HepG2 (cell line): Measurements from ENCODE around the gene RAB20. TPM values are rescaled to one million over a fixed set of nuclear protein-coding genes. Genes with fewer than 3 reads are reported as not detected.
A peak's percentile ranks its signal among the peaks of the same experiment; 100 is the strongest.

Experiments used
- CBX5 ChIP-seq: sonication (generic); formaldehyde crosslinking; IDR thresholded peaks from 2 replicates; pipeline ENCODE4 v1.4.0; 2020; ENCODE audit warnings: missing genetic modification reagents, borderline replicate concordance
- GLI4 ChIP-seq: sonication (generic); formaldehyde crosslinking; IDR thresholded peaks from 2 replicates; pipeline ENCODE4 v1.5.1; 2020; ENCODE audit warnings: missing genetic modification reagents, mild to moderate bottlenecking, moderate library complexity, borderline replicate concordance
- HHEX ChIP-seq: IDR thresholded peaks from 2 replicates; pipeline ENCODE4 v1.6.1; 2016; ENCODE audit warnings: control low read depth
- HOXA5 ChIP-seq: sonication (generic); formaldehyde crosslinking; IDR thresholded peaks from 2 replicates; pipeline ENCODE4 v1.4.0; 2020; ENCODE audit warnings: missing genetic modification reagents
- KDM3A ChIP-seq: IDR thresholded peaks from 2 replicates; pipeline ENCODE4 v1.6.1; 2018; ENCODE audit warnings: low read depth, missing compliant biosample characterization
- MXI1 ChIP-seq: IDR thresholded peaks from 3 replicates; pipeline ENCODE4 v1.6.1; 2012; ENCODE audit warnings: low read depth, low read length, inconsistent platforms, borderline replicate concordance
- ONECUT2 ChIP-seq: sonication (generic); formaldehyde crosslinking; IDR thresholded peaks from 2 replicates; pipeline ENCODE4 v1.4.0; 2020; ENCODE audit warnings: missing genetic modification reagents
- PHF20 ChIP-seq: sonication (generic); formaldehyde crosslinking; IDR thresholded peaks from 2 replicates; pipeline ENCODE4 v1.5.0; 2020; ENCODE audit warnings: mild to moderate bottlenecking, missing genetic modification reagents
- RARA ChIP-seq: IDR thresholded peaks from 2 replicates; pipeline ENCODE4 v1.6.1; 2016; ENCODE audit warnings: missing genetic modification reagents, missing compliant biosample characterization
- RBM39 ChIP-seq: fragments of 200-400 bp; formaldehyde crosslinking; IDR thresholded peaks from one replicate; pipeline ENCODE4 v1.6.1; 2018; ENCODE audit warnings: antibody characterized with exemption, mild to moderate bottlenecking, low read depth, low read length; ENCODE audit not compliant: poor library complexity, severe bottlenecking
- RFXAP ChIP-seq: sonication (generic); formaldehyde crosslinking; IDR thresholded peaks from 2 replicates; pipeline ENCODE4 v1.4.0; 2020; ENCODE audit warnings: missing genetic modification reagents, borderline replicate concordance
- SOX13 ChIP-seq, 3 experiments: fragments of 450-650 bp in 1 of 3; sonication (generic) in 1 of 3; formaldehyde crosslinking in 1 of 3; IDR thresholded peaks in 2 of 3; conservative IDR thresholded peaks in 1 of 3; 2 replicates each; pipeline versions ENCODE4 v1.5.0 to v1.6.1; 2016 to 2020; ENCODE audit warnings: antibody characterized with exemption in 1 of 3, mild to moderate bottlenecking in 1 of 3, missing compliant biosample characterization in 1 of 3, missing genetic modification reagents in 1 of 3, moderate library complexity in 1 of 3
- SRSF1 ChIP-seq: fragments of 200-400 bp; formaldehyde crosslinking; optimal IDR thresholded peaks from 2 replicates; pipeline ENCODE3; 2017; ENCODE audit warnings: mild to moderate bottlenecking, low read depth, low read length, moderate library complexity
- TEAD3 ChIP-seq: optimal IDR thresholded peaks from 2 replicates; pipeline ENCODE3; 2016; ENCODE audit warnings: borderline replicate concordance
- TGIF2 ChIP-seq: IDR thresholded peaks from 2 replicates; pipeline ENCODE4 v1.6.1; 2016; ENCODE audit warnings: control low read depth, missing compliant biosample characterization
- TIGD3 ChIP-seq: sonication (generic); formaldehyde crosslinking; IDR thresholded peaks from 2 replicates; pipeline ENCODE4 v1.5.1; 2020; ENCODE audit warnings: mild to moderate bottlenecking, missing genetic modification reagents, borderline replicate concordance
- ZFP36 ChIP-seq: fragments of 150-350 bp; IDR thresholded peaks from 2 replicates; pipeline ENCODE4 v1.6.1; 2018; ENCODE audit warnings: borderline replicate concordance, low read length, low read depth; ENCODE audit not compliant: partially characterized antibody
- ZNF124 ChIP-seq: sonication (generic); formaldehyde crosslinking; IDR thresholded peaks from 2 replicates; pipeline ENCODE4 v1.4.0; 2020; ENCODE audit warnings: missing genetic modification reagents
- ZNF382 ChIP-seq: sonication (generic); formaldehyde crosslinking; IDR thresholded peaks from 2 replicates; pipeline ENCODE4 v1.5.0; 2020; ENCODE audit warnings: missing genetic modification reagents, mild to moderate bottlenecking, borderline replicate concordance
- ZNF44 ChIP-seq: sonication (generic); formaldehyde crosslinking; IDR thresholded peaks from 2 replicates; pipeline ENCODE4 v1.5.1; 2020; ENCODE audit warnings: mild to moderate bottlenecking, missing genetic modification reagents
- ZNF550 ChIP-seq: sonication (generic); formaldehyde crosslinking; IDR thresholded peaks from 2 replicates; pipeline ENCODE4 v1.4.0; 2020; ENCODE audit warnings: mild to moderate bottlenecking, missing genetic modification reagents, borderline replicate concordance
- ZNF614 ChIP-seq: IDR thresholded peaks from 2 replicates; pipeline ENCODE4 v1.6.1; 2018; ENCODE audit warnings: missing biosample characterization, missing genetic modification reagents, inconsistent platforms, borderline replicate concordance
- ZNF782 ChIP-seq: sonication (generic); formaldehyde crosslinking; IDR thresholded peaks from 2 replicates; pipeline ENCODE4 v1.4.0; 2020; ENCODE audit warnings: missing genetic modification reagents, mild to moderate bottlenecking, borderline replicate concordance
- ZSCAN20 ChIP-seq: sonication (generic); formaldehyde crosslinking; IDR thresholded peaks from 2 replicates; pipeline ENCODE4 v1.4.0; 2020; ENCODE audit warnings: missing genetic modification reagents, mild to moderate bottlenecking, borderline replicate concordance
- ZSCAN9 ChIP-seq: IDR thresholded peaks from 2 replicates; pipeline ENCODE4 v1.6.1; 2016; ENCODE audit warnings: borderline replicate concordance
- polyA plus RNA-seq, 8 experiments: library from polyadenylated mRNA; depleted of rRNA in 3 of 8; stranded (reverse) in 7 of 8; unstranded in 1 of 8; fragments of >200 nt; fragmentation: Illumina TruSeq in 4 of 8; extraction: Trizol in 4 of 8; gene quantifications; 2 replicates each; pipeline versions ENCODE4 v1.2.1 to v1.2.3, GENCODE V29; 2011 to 2016; ENCODE audit warnings: low read depth in 4 of 8, missing spikeins in 1 of 8, mixed read lengths in 1 of 8; ENCODE audit not compliant: insufficient read depth in 1 of 8
- total RNA-seq, 5 experiments: library from RNA; depleted of rRNA; stranded (reverse); fragments of >200 nt; fragmentation: Illumina TruSeq; extraction: Trizol; gene quantifications; 2 replicates each; pipeline ENCODE4 v1.2.3, GENCODE V29; 2016; ENCODE audit warnings: low read depth in 1 of 5
- TF ChIP-seq, protein P1 (sequence below): sonication (generic); formaldehyde crosslinking; IDR thresholded peaks from 2 replicates; pipeline ENCODE4 v1.5.0; 2020; ENCODE audit warnings: mild to moderate bottlenecking, missing genetic modification reagents
- TF ChIP-seq, protein P2 (sequence below): sonication (generic); formaldehyde crosslinking; IDR thresholded peaks from 2 replicates; pipeline ENCODE4 v1.5.1; 2020; ENCODE audit warnings: missing genetic modification reagents, mild to moderate bottlenecking, borderline replicate concordance

The RAB20 gene
- total and polyA plus RNA-seq, 2 of the 13 experiments (the other 11 are each of a cell fraction or from before 2014, with no cell fraction given) = 15.6 to 30.5 TPM

GRCh38 chr13:110562696-110563462 lies 1.4 kb upstream of the RAB20 start (continued):
- TF ChIP-seq, protein P1, sequence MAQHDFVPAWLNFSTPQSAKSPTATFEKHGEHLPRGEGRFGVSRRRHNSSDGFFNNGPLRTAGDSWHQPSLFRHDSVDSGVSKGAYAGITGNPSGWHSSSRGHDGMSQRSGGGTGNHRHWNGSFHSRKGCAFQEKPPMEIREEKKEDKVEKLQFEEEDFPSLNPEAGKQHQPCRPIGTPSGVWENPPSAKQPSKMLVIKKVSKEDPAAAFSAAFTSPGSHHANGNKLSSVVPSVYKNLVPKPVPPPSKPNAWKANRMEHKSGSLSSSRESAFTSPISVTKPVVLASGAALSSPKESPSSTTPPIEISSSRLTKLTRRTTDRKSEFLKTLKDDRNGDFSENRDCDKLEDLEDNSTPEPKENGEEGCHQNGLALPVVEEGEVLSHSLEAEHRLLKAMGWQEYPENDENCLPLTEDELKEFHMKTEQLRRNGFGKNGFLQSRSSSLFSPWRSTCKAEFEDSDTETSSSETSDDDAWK = no peak
- TF ChIP-seq ZSCAN9 (CRISPR knock-in tag) (0 out of 2 replicates have a peak, but pooled peaks have one; percentile 19), ZNF124 (CRISPR knock-in tag) (no peak), ZNF550 (CRISPR knock-in tag) (no peak), ZNF44 (CRISPR knock-in tag) (no peak), KDM3A (CRISPR knock-in tag) (no peak), RBM39 (no peak), GLI4 (CRISPR knock-in tag) (no peak), ZNF614 (no peak), ZSCAN20 (CRISPR knock-in tag) (no peak), TGIF2 (no peak), TIGD3 (CRISPR knock-in tag) (no peak), CBX5 (CRISPR knock-in tag) (no peak), HOXA5 (CRISPR knock-in tag) (no peak), HHEX (CRISPR knock-in tag) (no peak), SRSF1 (no peak), MXI1 (0 out of 3 replicates have a peak, but pooled peaks have one; percentile 16), PHF20 (CRISPR knock-in tag) (no peak), TEAD3 (CRISPR knock-in tag) (peak; percentile 10), ZNF782 (CRISPR knock-in tag) (no peak), ZNF382 (CRISPR knock-in tag) (no peak), RARA (CRISPR knock-in tag) (no peak), SOX13 (IDR thresholded peaks at IDR 0.05) (no peak), SOX13 (CRISPR knock-in tag; conservative IDR thresholded peaks at IDR 0.05 in 1 of 2, IDR thresholded peaks at IDR 0.05 in 1 of 2) (peak in 1 of 2 experiments; percentile 43; a peak in 1 of 4 replicates), ONECUT2 (CRISPR knock-in tag) (no peak), ZFP36 (no peak), RFXAP (no peak)
- TF ChIP-seq, protein P2, sequence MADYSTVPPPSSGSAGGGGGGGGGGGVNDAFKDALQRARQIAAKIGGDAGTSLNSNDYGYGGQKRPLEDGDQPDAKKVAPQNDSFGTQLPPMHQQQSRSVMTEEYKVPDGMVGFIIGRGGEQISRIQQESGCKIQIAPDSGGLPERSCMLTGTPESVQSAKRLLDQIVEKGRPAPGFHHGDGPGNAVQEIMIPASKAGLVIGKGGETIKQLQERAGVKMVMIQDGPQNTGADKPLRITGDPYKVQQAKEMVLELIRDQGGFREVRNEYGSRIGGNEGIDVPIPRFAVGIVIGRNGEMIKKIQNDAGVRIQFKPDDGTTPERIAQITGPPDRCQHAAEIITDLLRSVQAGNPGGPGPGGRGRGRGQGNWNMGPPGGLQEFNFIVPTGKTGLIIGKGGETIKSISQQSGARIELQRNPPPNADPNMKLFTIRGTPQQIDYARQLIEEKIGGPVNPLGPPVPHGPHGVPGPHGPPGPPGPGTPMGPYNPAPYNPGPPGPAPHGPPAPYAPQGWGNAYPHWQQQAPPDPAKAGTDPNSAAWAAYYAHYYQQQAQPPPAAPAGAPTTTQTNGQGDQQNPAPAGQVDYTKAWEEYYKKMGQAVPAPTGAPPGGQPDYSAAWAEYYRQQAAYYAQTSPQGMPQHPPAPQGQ (CRISPR knock-in tag) = no peak
